GM15510 (cell line): ENCODE measurements around the gene SLC41A1.
A peak's percentile ranks its signal among the peaks of the same experiment; 100 is the strongest.

Experiments used
- POLR2A ChIP-seq: IDR thresholded peaks from 3 replicates; pipeline ENCODE4 v1.6.1; 2011; ENCODE audit warnings: borderline replicate concordance; ENCODE audit not compliant: insufficient read length; ENCODE audit errors: extremely low read depth

The SLC41A1 gene

GRCh38 chr1:205812878-205813754 lies at the start of gene SLC41A1:
TSS of gene SLC41A1 (minus strand) at chr1:205813198. CDS start at chr1:205810441, 2,757 bp downstream.
- TF ChIP-seq POLR2A, result peak; percentile 51

GRCh38 chr1:205861540-205861939 lies 48.5 kb upstream of the SLC41A1 start:
- no peak for TF ChIP-seq POLR2A

DNA sequence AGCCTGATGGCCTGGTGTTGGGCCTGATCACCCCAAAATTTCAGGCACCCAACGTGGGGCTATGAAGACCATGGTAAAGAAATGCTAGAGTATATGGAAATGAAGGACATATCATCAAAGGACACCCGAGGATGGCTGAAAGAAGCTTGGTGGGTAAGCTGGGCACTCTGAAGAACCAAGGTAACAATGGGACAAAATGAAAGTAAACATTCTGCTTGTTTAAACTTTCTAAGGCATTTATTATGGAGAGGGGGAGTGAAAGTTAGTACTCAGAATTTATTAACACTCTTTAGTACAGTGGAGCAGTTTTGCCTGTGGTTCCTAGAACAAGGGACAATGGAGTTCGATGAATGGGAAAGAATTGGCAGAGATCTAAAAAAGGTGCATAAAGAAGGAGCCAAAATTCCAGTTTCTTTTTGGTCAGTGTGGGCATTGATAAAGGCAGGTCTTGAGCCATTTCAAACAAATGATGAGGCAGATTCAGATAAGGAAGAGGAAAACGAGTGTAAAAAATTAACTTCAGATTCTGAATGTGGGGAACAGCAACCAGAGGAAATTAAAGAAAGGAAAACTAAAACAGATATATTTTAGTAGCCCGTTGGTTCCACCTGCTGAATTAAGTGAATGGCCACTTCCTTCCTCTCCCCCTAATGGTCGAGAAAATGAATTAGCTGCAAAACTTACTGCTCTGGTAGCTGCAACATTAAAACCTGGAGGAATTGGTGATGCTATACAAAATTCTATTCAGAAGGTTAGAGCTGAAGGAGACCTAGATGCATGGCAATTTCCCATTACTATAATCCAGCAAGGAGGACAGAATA lies 45.4 kb upstream of the SLC41A1 start:
- TF ChIP-seq POLR2A, result no peak

DNA sequence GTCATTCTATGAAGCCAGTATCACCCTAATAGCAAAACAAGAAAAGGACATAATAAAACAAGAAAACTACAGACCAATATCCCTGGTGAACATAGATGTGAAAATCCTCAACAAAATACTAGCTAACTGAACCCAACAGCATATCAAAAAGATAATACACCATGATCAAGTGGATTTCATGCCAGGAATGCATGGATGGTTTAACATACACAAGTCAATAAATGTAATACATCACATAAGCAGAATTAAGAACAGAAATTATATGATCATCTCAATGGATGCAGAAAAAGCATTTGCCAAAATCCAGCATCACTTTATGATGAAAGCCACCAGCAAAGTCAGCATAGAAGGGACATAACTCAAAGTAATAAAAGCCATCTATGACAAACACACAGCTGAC lies 43.4 kb upstream of the SLC41A1 start:
- TF ChIP-seq POLR2A, result no peak

- no peak for TF ChIP-seq POLR2A
These were observed 40.0 kb upstream of the SLC41A1 start for GRCh38 chr1:205852969-205853368.

GRCh38 chr1:205851993-205852392 lies 39.0 kb upstream of the SLC41A1 start:
- TF ChIP-seq POLR2A, result no peak

DNA sequence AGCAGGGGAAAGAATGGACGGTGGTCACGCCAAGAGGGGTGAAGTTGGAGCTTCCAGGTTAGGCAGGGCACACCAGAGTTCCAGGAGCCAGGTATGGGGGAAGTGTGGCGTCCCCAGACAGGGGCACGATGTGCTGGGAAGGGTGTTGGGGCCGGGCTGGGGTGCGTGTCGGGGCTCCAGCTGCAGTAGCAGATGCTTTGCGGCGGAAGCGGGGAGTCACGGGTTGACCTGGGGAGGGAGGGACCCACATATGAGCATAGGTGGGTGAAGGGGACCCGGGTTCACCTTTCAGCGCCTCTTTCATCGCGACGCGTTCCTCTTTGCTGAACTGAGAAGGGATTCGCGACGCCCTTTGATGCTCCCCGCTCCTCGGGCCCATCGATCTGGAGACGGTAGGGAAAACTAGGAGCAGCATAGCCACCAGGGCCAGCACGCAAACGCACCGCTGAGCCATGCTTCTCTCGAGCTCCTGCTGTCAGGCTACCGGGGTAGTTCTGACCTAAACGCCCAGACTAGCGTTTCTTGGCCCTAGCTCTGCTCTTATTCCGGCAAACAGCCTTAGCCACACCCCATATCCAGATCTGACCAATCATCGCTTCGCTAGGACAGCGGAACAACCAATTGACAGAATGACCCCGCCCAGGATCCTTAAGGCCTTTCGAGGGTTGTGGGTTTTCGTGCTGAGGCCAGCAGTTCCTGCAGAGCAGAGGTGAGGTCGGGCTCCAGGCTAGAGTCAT lies 36.8 kb upstream of the SLC41A1 start, which contains the start of gene PM20D1:
Gene PM20D1 (minus strand): TSS at position 514 of the 737 bp plus-strand sequence. CDS start 60 bp downstream, at position 454.
- TF ChIP-seq POLR2A, result peak; percentile 28

GRCh38 chr1:205843036-205843859 lies 30.2 kb upstream of the SLC41A1 start:
- no peak for TF ChIP-seq POLR2A

DNA sequence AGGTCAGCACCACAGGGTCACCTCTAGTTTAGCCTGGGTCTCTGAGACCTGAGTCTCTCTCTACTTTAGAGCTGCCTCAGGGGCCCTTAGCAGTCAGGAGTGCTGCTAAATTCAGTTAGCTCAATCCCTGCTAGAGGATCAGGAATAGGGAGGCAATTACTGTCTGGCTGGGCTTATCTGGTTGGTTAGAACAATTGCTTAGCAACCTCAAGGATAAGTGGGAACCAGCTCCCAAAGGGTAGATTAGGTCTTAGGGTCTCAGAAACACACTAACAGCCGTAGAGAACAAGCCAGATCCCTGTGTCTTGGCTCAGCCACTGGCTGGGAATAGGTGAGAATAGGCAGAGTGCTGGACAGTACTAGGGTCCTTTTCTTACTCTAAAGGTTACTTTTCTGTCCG lies 29.2 kb upstream of the SLC41A1 start:
- no peak for TF ChIP-seq POLR2A

DNA sequence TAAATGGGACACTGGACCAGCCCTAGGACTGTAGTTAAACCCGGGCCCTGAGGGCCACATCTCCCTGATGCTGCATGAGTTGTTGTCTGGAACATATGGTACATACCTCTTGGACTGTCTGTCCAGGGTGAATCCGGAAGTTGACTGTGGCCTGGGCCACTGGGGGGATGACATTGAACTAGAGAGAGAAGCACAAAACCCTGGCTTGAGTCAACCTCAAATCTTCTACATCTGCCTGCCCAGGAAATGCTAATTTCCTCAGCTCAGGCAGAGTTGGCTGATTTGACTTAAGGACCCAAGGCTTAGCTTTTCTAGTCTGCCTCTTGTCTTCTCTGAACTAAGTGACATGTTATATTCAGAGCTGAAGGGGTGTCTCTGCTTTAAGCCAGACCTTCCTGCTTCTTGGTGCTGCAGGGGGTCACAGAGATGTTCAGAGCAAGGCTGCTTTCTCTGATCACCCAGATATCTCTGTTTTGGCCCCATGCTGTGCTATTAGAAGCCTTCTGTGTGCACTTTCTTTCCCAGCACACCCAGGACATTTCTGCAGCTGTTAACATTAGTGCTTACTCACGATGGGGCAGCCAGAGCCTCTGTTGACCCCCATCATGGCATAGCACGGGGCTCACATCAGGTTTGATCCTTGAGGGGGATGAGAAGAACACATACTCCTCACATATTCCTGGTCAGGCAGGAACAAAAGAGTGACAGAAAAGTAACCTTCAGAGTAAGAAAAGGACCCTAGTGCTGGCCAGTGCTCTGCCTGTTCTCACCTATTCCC lies 27.3 kb upstream of the SLC41A1 start:
- no peak for TF ChIP-seq POLR2A

- no peak for TF ChIP-seq POLR2A
These were observed 24.5 kb upstream of the SLC41A1 start for GRCh38 chr1:205837382-205837970.

GRCh38 chr1:205834751-205835150 lies 21.8 kb upstream of the SLC41A1 start:
- no peak for TF ChIP-seq POLR2A

DNA sequence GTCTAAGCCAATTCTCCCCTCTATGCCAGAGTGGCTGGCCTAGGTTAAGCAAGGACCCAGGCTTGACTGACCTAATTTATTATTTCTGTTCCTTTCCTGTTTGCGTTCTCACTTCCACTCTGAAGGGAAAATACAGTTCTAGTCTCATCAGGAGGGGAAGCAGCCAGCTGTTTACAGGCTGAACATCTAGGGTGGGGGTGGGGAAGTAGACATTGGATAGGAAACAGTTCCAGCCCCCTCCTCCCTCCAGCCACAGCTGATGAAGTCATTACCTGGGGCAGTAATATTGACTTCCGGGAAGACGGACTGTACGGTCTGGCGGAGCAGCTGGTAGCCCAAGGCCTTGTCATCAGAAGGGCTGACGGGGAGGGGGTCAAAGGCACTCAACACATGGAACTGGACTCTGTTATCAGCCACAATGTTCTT lies 19.3 kb upstream of the SLC41A1 start:
- no peak for TF ChIP-seq POLR2A
